WTC11 (cell line): Measurements from ENCODE around the gene SLC4A9. TPM values are rescaled to one million over a fixed set of nuclear protein-coding genes. Genes with fewer than 3 reads are reported as not detected.

Source experiments
- AR ChIP-seq: fragments of 250-450 bp; sonication (Bioruptor Pico); IDR thresholded peaks from 2 replicates; pipeline ENCODE4 v1.9.0; 2021; ENCODE audit warnings: mild to moderate bottlenecking
- ARID4B ChIP-seq: sonication (generic); formaldehyde crosslinking; IDR thresholded peaks from 2 replicates; pipeline ENCODE4 v1.8.0; 2023; ENCODE audit warnings: missing genetic modification reagents, mild to moderate bottlenecking, borderline replicate concordance
- ATF1 ChIP-seq: sonication (generic); formaldehyde crosslinking; IDR thresholded peaks from 2 replicates; pipeline ENCODE4 v1.8.1; 2023; ENCODE audit warnings: mild to moderate bottlenecking, moderate library complexity, missing genetic modification reagents
- EMX1 ChIP-seq: fragments of 250-450 bp; sonication (Bioruptor Pico); IDR thresholded peaks from 2 replicates; pipeline ENCODE4 v1.8.0; 2021; ENCODE audit warnings: mild to moderate bottlenecking
- ERG ChIP-seq: fragments of 250-450 bp; sonication (Bioruptor Pico); IDR thresholded peaks from 2 replicates; pipeline ENCODE4 v1.8.0; 2021; ENCODE audit warnings: mild to moderate bottlenecking
- FOXP4 ChIP-seq: sonication (generic); formaldehyde crosslinking; IDR thresholded peaks from 2 replicates; pipeline ENCODE4 v1.8.0; 2022; ENCODE audit warnings: mild to moderate bottlenecking, missing genetic modification reagents
- GRHL2 ChIP-seq: fragments of 250-450 bp; sonication (Bioruptor Pico); IDR thresholded peaks from 2 replicates; pipeline ENCODE4 v1.8.0; 2022; ENCODE audit warnings: mild to moderate bottlenecking, moderate library complexity; ENCODE audit not compliant: insufficient replicate concordance, severe bottlenecking
- HMGXB4 ChIP-seq: sonication (generic); formaldehyde crosslinking; IDR thresholded peaks from 2 replicates; pipeline ENCODE4 v1.8.1; 2023; ENCODE audit warnings: mild to moderate bottlenecking, moderate library complexity, missing genetic modification reagents
- IRF2 ChIP-seq: sonication (generic); formaldehyde crosslinking; IDR thresholded peaks from 2 replicates; pipeline ENCODE4 v1.8.0; 2022; ENCODE audit warnings: low read depth, missing genetic modification reagents, borderline replicate concordance
- PREB ChIP-seq: sonication (generic); formaldehyde crosslinking; IDR thresholded peaks from 2 replicates; pipeline ENCODE4 v1.8.1; 2022; ENCODE audit warnings: mild to moderate bottlenecking, missing genetic modification reagents, moderate library complexity, borderline replicate concordance
- RORB ChIP-seq: fragments of 250-450 bp; sonication (Bioruptor Pico); IDR thresholded peaks from 2 replicates; pipeline ENCODE4 v1.9.0; 2021; ENCODE audit warnings: mild to moderate bottlenecking
- STAT6 ChIP-seq: sonication (generic); formaldehyde crosslinking; conservative IDR thresholded peaks from 2 replicates; pipeline ENCODE4 v1.8.1; 2023; ENCODE audit warnings: mild to moderate bottlenecking, low read depth, missing genetic modification reagents, moderate library complexity
- ZNF121 ChIP-seq: sonication (generic); formaldehyde crosslinking; IDR thresholded peaks from 2 replicates; pipeline ENCODE4 v1.8.0; 2023; ENCODE audit warnings: missing genetic modification reagents
- ZNF138 ChIP-seq: sonication (generic); formaldehyde crosslinking; conservative IDR thresholded peaks from 2 replicates; pipeline ENCODE4 v1.8.1; 2022; ENCODE audit warnings: mild to moderate bottlenecking, moderate library complexity, missing genetic modification reagents
- ZNF219 ChIP-seq: sonication (generic); formaldehyde crosslinking; IDR thresholded peaks from 2 replicates; pipeline ENCODE4 v1.8.0; 2023; ENCODE audit warnings: missing genetic modification reagents, mild to moderate bottlenecking, borderline replicate concordance
- ZNF396 ChIP-seq: fragments of 250-450 bp; sonication (Bioruptor Pico); IDR thresholded peaks from 2 replicates; pipeline ENCODE4 v1.8.0; 2021; ENCODE audit warnings: mild to moderate bottlenecking, moderate library complexity, borderline replicate concordance
- total RNA-seq: library from RNA; stranded (reverse); gene quantifications from 3 replicates; pipeline ENCODE4 v1.2.3, GENCODE V29; 2021

SLC4A9 gene
- total RNA-seq, 1 experiment from 2014 or later: 0.37 TPM

GRCh38 chr5:140331638-140332037 lies 28.4 kb upstream of the SLC4A9 start (continued):
- TF ChIP-seq HMGXB4 (CRISPR knock-in tag) (no peak), ERG (CRISPR knock-in tag) (no peak), ZNF121 (CRISPR knock-in tag) (no peak), ZNF396 (CRISPR knock-in tag) (no peak), STAT6 (CRISPR knock-in tag) (no peak), IRF2 (CRISPR knock-in tag) (no peak), RORB (CRISPR knock-in tag) (no peak), PREB (CRISPR knock-in tag) (no peak), GRHL2 (no peak), ATF1 (CRISPR knock-in tag) (no peak), ZNF138 (CRISPR knock-in tag) (no peak), EMX1 (CRISPR knock-in tag) (no peak), ZNF219 (CRISPR knock-in tag) (no peak), ARID4B (CRISPR knock-in tag) (no peak), FOXP4 (CRISPR knock-in tag) (no peak), AR (CRISPR knock-in tag) (no peak)
